Memory B cell (primary cell): Measurements from ENCODE around the gene KRTAP5-8.
"Not testable (repeated sequence)": the region's sequence is repeated elsewhere in the genome, so short reads cannot be mapped to it uniquely, and the experiment has no call there.

Experiments used
- ATAC-seq: fragments of 150-1000 bp; cut with Tn5 transposase; 2 replicates; pipeline ENCODE4 v1.10.0; 2021; ENCODE audit warnings: low read depth, mild to moderate bottlenecking, moderate library complexity
- DNase-seq, 2 donors: peaks; one replicate each; pipeline ENCODE4 v3.0.0; 2022; ENCODE audit warnings: low spot score in 2 of 2
- H3K27ac Mint-ChIP-seq: one replicate; pipeline ENCODE4 v1.8.0; 2022; ENCODE audit warnings: mild to moderate bottlenecking, moderate library complexity, mixed read lengths
- H3K27me3 Mint-ChIP-seq: one replicate; pipeline ENCODE4 v1.8.0; 2022; ENCODE audit warnings: mixed read lengths
- H3K36me3 Mint-ChIP-seq: one replicate; pipeline ENCODE4 v1.8.0; 2022; ENCODE audit warnings: mild to moderate bottlenecking, mixed read lengths
- H3K4me1 Mint-ChIP-seq: one replicate; pipeline ENCODE4 v1.8.0; 2022; ENCODE audit warnings: mixed read lengths
- H3K4me3 Mint-ChIP-seq: one replicate; pipeline ENCODE4 v1.8.0; 2022; ENCODE audit warnings: mild to moderate bottlenecking, moderate library complexity, mixed read lengths
- H3K9me3 Mint-ChIP-seq: one replicate; pipeline ENCODE4 v1.8.0; 2022; ENCODE audit warnings: mixed read lengths

Gene KRTAP5-8

GRCh38 chr11:71501071-71501985 lies 36.5 kb upstream of the KRTAP5-8 start:
- H3K9me3 Mint-ChIP-seq, result peaks cover 3% of the 10 kb centered on the region
- H3K27me3 Mint-ChIP-seq, result no peaks in the 10 kb centered on the region
- H3K36me3 Mint-ChIP-seq, result peaks cover 61% of the 10 kb centered on the region
- H3K27ac Mint-ChIP-seq, result no peak overlapping the region
- H3K4me3 Mint-ChIP-seq, result no peak overlapping the region
- DNase-seq (no peak), ATAC-seq (no peak)
- H3K4me1 Mint-ChIP-seq, result no peaks in the 10 kb centered on the region

GRCh38 chr11:71502026-71502425 lies 35.8 kb upstream of the KRTAP5-8 start:
- Mint-ChIP-seq H3K4me3 (no peak overlapping the region), H3K9me3 (peaks cover 6% of the 10 kb centered on the region), H3K27ac (no peak overlapping the region), H3K36me3 (peaks cover 62% of the 10 kb centered on the region), H3K4me1 (no peaks in the 10 kb centered on the region), H3K27me3 (no peaks in the 10 kb centered on the region)
- ATAC-seq (no peak), DNase-seq (no peak)

GRCh38 chr11:71502871-71503435 lies 34.9 kb upstream of the KRTAP5-8 start:
- H3K4me1 Mint-ChIP-seq, result no peaks in the 10 kb centered on the region
- ATAC-seq (no peak), DNase-seq (no peak)
- H3K4me3 Mint-ChIP-seq, result no peak overlapping the region
- no peaks in the 10 kb centered on the region for H3K27me3 Mint-ChIP-seq
- H3K27ac Mint-ChIP-seq, result no peak overlapping the region
- peaks cover 9% of the 10 kb centered on the region for H3K9me3 Mint-ChIP-seq
- peaks cover 58% of the 10 kb centered on the region for H3K36me3 Mint-ChIP-seq

- DNase-seq (no peak), ATAC-seq (no peak)
- no peaks in the 10 kb centered on the region for H3K4me1 Mint-ChIP-seq
- no peaks in the 10 kb centered on the region for H3K27me3 Mint-ChIP-seq
- H3K36me3 Mint-ChIP-seq, result peaks cover 49% of the 10 kb centered on the region
- no peak overlapping the region for H3K4me3 Mint-ChIP-seq
- H3K9me3 Mint-ChIP-seq, result peaks cover 17% of the 10 kb centered on the region
- H3K27ac Mint-ChIP-seq, result no peak overlapping the region
Measured at GRCh38 chr11:71504531-71504930, 33.3 kb upstream of the KRTAP5-8 start.

GRCh38 chr11:71505001-71505400 lies 32.8 kb upstream of the KRTAP5-8 start:
- ATAC-seq, result no peak
- Mint-ChIP-seq H3K27ac (no peak overlapping the region), H3K4me1 (no peaks in the 10 kb centered on the region), H3K9me3 (peaks cover 19% of the 10 kb centered on the region), H3K27me3 (no peaks in the 10 kb centered on the region), H3K36me3 (peaks cover 47% of the 10 kb centered on the region), H3K4me3 (no peak overlapping the region)
- DNase-seq, result no peak

GRCh38 chr11:71505781-71506180 lies 32.0 kb upstream of the KRTAP5-8 start:
- no peaks in the 10 kb centered on the region for H3K27me3 Mint-ChIP-seq
- H3K36me3 Mint-ChIP-seq, result peaks cover 39% of the 10 kb centered on the region
- no peaks in the 10 kb centered on the region for H3K4me1 Mint-ChIP-seq
- no peak overlapping the region for H3K4me3 Mint-ChIP-seq
- DNase-seq (no peak), ATAC-seq (no peak)
- H3K27ac Mint-ChIP-seq, result no peak overlapping the region
- peaks cover 19% of the 10 kb centered on the region for H3K9me3 Mint-ChIP-seq

GRCh38 chr11:71507102-71507501 lies 30.7 kb upstream of the KRTAP5-8 start:
- H3K27ac Mint-ChIP-seq, result no peak overlapping the region
- H3K36me3 Mint-ChIP-seq, result peaks cover 34% of the 10 kb centered on the region
- DNase-seq (no peak), ATAC-seq (no peak)
- H3K9me3 Mint-ChIP-seq, result peaks cover 22% of the 10 kb centered on the region
- no peaks in the 10 kb centered on the region for H3K27me3 Mint-ChIP-seq
- H3K4me1 Mint-ChIP-seq, result no peaks in the 10 kb centered on the region
- no peak overlapping the region for H3K4me3 Mint-ChIP-seq

- Mint-ChIP-seq H3K27ac (no peak overlapping the region), H3K27me3 (no peaks in the 10 kb centered on the region), H3K4me1 (no peaks in the 10 kb centered on the region), H3K9me3 (peaks cover 9% of the 10 kb centered on the region), H3K36me3 (peaks cover 7% of the 10 kb centered on the region), H3K4me3 (no peak overlapping the region)
- DNase-seq (no peak), ATAC-seq (no peak)
Measured at GRCh38 chr11:71518506-71519471, 19.0 kb upstream of the KRTAP5-8 start.

GRCh38 chr11:71519546-71519945 lies 18.3 kb upstream of the KRTAP5-8 start:
- Mint-ChIP-seq H3K27me3 (no peaks in the 10 kb centered on the region), H3K4me3 (no peak overlapping the region), H3K4me1 (no peaks in the 10 kb centered on the region), H3K9me3 (peaks cover 7% of the 10 kb centered on the region), H3K27ac (no peak overlapping the region), H3K36me3 (peaks cover 7% of the 10 kb centered on the region)
- DNase-seq (no peak), ATAC-seq (no peak)

GRCh38 chr11:71525188-71525937 lies 12.5 kb upstream of the KRTAP5-8 start:
- peaks cover 2% of the 10 kb centered on the region for H3K27me3 Mint-ChIP-seq
- H3K27ac Mint-ChIP-seq, result no peak overlapping the region
- peaks cover 7% of the 10 kb centered on the region for H3K36me3 Mint-ChIP-seq

GRCh38 chr11:71525938-71526495 lies 11.8 kb upstream of the KRTAP5-8 start:
- Mint-ChIP-seq H3K27me3 (peaks cover 2% of the 10 kb centered on the region), H3K9me3 (peaks cover 6% of the 10 kb centered on the region), H3K36me3 (peaks cover 7% of the 10 kb centered on the region), H3K27ac (no peak overlapping the region), H3K4me3 (no peak overlapping the region), H3K4me1 (peaks cover 3% of the 10 kb centered on the region)
- no peak for ATAC-seq
- no peak for DNase-seq

More at GRCh38 chr11:71525188-71525937, 12.5 kb upstream of the KRTAP5-8 start:
- H3K4me1 Mint-ChIP-seq, result no peaks in the 10 kb centered on the region
- H3K9me3 Mint-ChIP-seq, result peaks cover 7% of the 10 kb centered on the region
- DNase-seq (no peak), ATAC-seq (no peak)
- H3K4me3 Mint-ChIP-seq, result no peak overlapping the region

GRCh38 chr11:71526796-71527575 lies 10.8 kb upstream of the KRTAP5-8 start, which contains the start of gene KRTAP5-7:
Gene KRTAP5-7 (plus strand): TSS chr11:71527267. CDS start chr11:71527301, 34 bp downstream.
- not testable (repeated sequence) for ATAC-seq, DNase-seq, H3K4me1 Mint-ChIP-seq, H3K27me3 Mint-ChIP-seq, H3K27ac Mint-ChIP-seq, H3K9me3 Mint-ChIP-seq, H3K36me3 Mint-ChIP-seq, H3K4me3 Mint-ChIP-seq
